Activated CD4-positive, alpha-beta T cell treated with anti-CD3 and anti-CD28 coated beads for 36 hours (primary cell): Measurements from ENCODE around the gene SLCO2A1. TPM values are rescaled to one million over a fixed set of nuclear protein-coding genes. Genes with fewer than 3 reads are reported as not detected.
A peak's percentile ranks its signal among the peaks of the same experiment; 100 is the strongest.

Source experiments
- ATAC-seq: fragments of 200-7000 bp; cut with Tn5 transposase; one replicate; pipeline ENCODE4 v1.10.0; 2021; ENCODE audit warnings: mild to moderate bottlenecking, moderate library complexity
- CTCF ChIA-PET: fragments of 350-600 bp; sonication (Branson Sonifier 250); formaldehyde crosslinking; loops from one replicate; lab custom pipeline; 2021; ENCODE audit warnings: antibody characterized with exemption; lab: Charles Lee
- POLR2A ChIA-PET: fragments of 350-600 bp; sonication (Branson Sonifier 250); formaldehyde crosslinking; loops from one replicate; lab custom pipeline; 2021; ENCODE audit warnings: antibody characterized with exemption, inconsistent platforms; lab: Charles Lee
- DNase-seq: peaks from one replicate; pipeline ENCODE4 v3.0.0-alpha.2; 2020
- H3K27ac Mint-ChIP-seq: one replicate; pipeline ENCODE4 v1.8.0; 2021; ENCODE audit warnings: mixed read lengths
- H3K27me3 Mint-ChIP-seq: one replicate; pipeline ENCODE4 v1.8.0; 2021; ENCODE audit warnings: mixed read lengths
- H3K36me3 Mint-ChIP-seq: one replicate; pipeline ENCODE4 v1.8.0; 2021; ENCODE audit warnings: low read depth, mixed read lengths
- H3K4me1 Mint-ChIP-seq: one replicate; pipeline ENCODE4 v1.8.0; 2021; ENCODE audit warnings: mixed read lengths
- H3K4me3 Mint-ChIP-seq: one replicate; pipeline ENCODE4 v1.8.0; 2021; ENCODE audit warnings: mild to moderate bottlenecking, moderate library complexity, mixed read lengths
- H3K9me3 Mint-ChIP-seq: one replicate; pipeline ENCODE4 v1.8.0; 2021; ENCODE audit warnings: low read depth, mixed read lengths
- intact Hi-C, 2 experiments: fragments of 100-400 bp; cut with DNase I in 1 of 2; cut with micrococcal nuclease in 1 of 2; formaldehyde crosslinking; loops; one replicate each; pipeline versions ENCODE4 v1.14.2 to v1.15.1; 2022 to 2024; cut with DNase I, micrococcal nuclease
- total RNA-seq, 2 experiments: library from RNA; stranded (reverse); gene quantifications; one replicate each; pipeline ENCODE4 v1.2.3, GENCODE V29; 2021

SLCO2A1 gene
- total RNA-seq, 2 experiments from 2014 or later = not detected

DNA sequence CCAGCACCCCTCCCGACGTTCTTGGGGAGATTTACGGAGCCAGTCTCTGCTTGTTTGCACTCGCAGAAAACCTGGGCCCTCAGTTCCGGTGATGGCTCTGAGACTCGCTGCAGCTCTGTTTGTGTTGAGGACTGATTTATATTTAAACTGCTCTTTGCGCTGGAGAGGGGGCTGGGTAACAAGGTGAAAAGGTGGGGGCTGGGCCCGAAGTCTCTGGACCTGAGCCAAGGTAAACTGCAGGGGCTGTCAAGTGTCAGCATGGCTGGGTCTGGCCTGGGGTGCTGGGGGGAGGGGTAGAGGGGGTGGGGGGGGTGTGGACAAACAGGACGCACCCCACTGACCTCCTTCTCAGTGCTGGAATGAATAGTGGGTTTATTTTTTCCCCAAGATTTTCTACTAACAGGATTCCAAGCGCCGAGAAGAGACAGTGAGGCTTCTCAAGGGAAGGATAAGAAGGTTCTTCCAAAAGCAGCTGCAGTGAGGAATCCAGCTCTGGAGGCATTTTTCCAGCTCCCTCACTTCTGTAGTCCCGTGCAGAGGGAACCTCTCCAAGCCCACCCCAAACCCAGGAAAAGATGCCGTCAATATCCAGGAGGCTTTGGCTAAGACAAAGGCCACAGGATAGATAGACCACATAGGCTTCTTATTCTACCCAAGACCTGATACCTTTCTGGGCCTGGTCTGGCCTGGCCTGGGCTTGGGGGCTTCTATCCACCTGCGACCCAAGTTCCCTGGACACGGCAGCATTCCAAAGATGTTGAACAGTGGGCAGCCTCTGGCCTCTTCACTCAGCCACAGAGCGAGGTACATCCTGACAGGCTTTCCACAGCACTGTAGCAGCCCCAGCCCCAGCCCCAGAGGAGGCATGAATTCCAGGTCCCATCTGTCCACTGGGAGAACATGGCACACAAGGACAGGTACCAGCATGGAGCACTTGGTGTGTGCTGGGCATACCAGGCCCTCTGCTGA lies 938 bp upstream of the SLCO2A1 start:
- DNase-seq (no peak), ATAC-seq (peak; percentile 16)
- peaks cover 34% of the 10 kb centered on the region for H3K27me3 Mint-ChIP-seq
- ChIA-PET CTCF (interaction anchor here (0.7 kb wide), 1 partner anchor 52 kb away, joined by 4 read pairs; no protein-coding TSS in a partner anchor), POLR2A (no interaction called here)
- H3K4me1 Mint-ChIP-seq = peaks cover 2% of the 10 kb centered on the region
- no peak overlapping the region for H3K27ac Mint-ChIP-seq
- no peaks in the 10 kb centered on the region for H3K36me3 Mint-ChIP-seq
- no peaks in the 10 kb centered on the region for H3K9me3 Mint-ChIP-seq
- intact Hi-C loops = no loop called here
- H3K4me3 Mint-ChIP-seq = peak overlapping the region; percentile 7

DNA sequence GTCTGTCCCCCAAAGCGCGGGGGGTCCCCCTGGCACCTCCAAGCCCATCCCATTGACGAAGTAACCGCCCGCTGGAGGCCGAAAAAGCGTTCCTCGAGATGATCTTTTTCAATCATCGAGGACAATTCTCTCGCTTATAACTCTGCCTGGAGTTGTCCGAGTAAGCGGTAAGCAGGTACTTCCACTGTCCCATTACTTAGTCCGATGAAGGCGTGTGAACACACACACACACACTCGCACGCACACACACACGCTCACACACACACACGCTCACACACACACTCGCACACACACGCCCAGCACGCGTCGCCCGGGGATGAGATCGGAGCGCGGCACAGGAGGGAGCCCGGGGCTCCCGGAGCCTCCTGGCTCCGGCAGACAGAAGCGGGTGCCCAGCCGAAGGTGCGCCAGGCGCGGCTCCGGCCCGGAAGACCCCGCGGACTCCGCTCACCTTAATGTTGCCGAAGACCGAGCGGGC lies 430 bp downstream of the SLCO2A1 start:
- H3K27me3 Mint-ChIP-seq = peaks cover 37% of the 10 kb centered on the region
- peak; percentile 49 for ATAC-seq
- CTCF ChIA-PET = no interaction called here
- POLR2A ChIA-PET = no interaction called here
- no peaks in the 10 kb centered on the region for H3K36me3 Mint-ChIP-seq
- intact Hi-C loops = no loop called here
- no peaks in the 10 kb centered on the region for H3K9me3 Mint-ChIP-seq
- H3K4me1 Mint-ChIP-seq = peaks cover 2% of the 10 kb centered on the region
- H3K27ac Mint-ChIP-seq = peak overlapping the region; percentile 26
- H3K4me3 Mint-ChIP-seq = peak overlapping the region; percentile 56
- peak; percentile 15 for DNase-seq

- peaks cover 36% of the 10 kb centered on the region for H3K27me3 Mint-ChIP-seq
- H3K27ac Mint-ChIP-seq = no peak overlapping the region
- H3K4me3 Mint-ChIP-seq = no peak overlapping the region
- peaks cover 2% of the 10 kb centered on the region for H3K4me1 Mint-ChIP-seq
- ChIA-PET POLR2A (no interaction called here), CTCF (interaction anchor here (0.7 kb wide), 1 partner anchor 17 kb away, joined by 3 read pairs; no protein-coding TSS in a partner anchor)
- DNase-seq (no peak), ATAC-seq (no peak)
- no peaks in the 10 kb centered on the region for H3K36me3 Mint-ChIP-seq
- intact Hi-C loops = no loop called here
- H3K9me3 Mint-ChIP-seq = no peaks in the 10 kb centered on the region
Observed at GRCh38 chr3:134028486-134029255, 1.1 kb downstream of the SLCO2A1 start.

DNA sequence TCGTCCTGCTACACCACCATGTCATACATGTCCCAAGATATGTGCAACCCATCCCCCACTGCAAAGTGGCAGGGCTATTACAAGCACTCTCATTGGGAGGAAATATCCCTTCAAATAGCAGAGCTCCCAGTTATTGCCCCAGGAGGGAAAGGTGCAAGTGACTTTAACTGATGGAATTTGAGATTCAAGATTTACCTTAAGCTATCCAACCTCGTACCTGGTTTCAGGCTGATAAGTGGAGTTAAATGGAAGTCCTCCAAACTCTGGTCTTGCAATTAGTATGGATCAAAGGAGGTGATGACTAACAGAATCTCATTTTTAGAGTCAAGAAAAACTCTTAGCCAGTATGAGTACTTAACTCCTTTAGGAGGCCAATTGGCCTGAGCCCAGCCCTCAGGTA lies 2.1 kb downstream of the SLCO2A1 start:
- POLR2A ChIA-PET = no interaction called here
- CTCF ChIA-PET = interaction anchor here (0.7 kb wide), 1 partner anchor 18 kb away, joined by 3 read pairs; no protein-coding TSS in a partner anchor
- DNase-seq (no peak), ATAC-seq (no peak)
- H3K9me3 Mint-ChIP-seq = no peaks in the 10 kb centered on the region
- H3K36me3 Mint-ChIP-seq = no peaks in the 10 kb centered on the region
- no peak overlapping the region for H3K4me3 Mint-ChIP-seq
- no peak overlapping the region for H3K27ac Mint-ChIP-seq
- H3K27me3 Mint-ChIP-seq = peaks cover 28% of the 10 kb centered on the region
- intact Hi-C loops = no loop called here
- H3K4me1 Mint-ChIP-seq = peaks cover 2% of the 10 kb centered on the region

- Mint-ChIP-seq H3K27ac (no peak overlapping the region), H3K9me3 (no peaks in the 10 kb centered on the region), H3K4me3 (no peak overlapping the region), H3K4me1 (no peaks in the 10 kb centered on the region), H3K36me3 (no peaks in the 10 kb centered on the region), H3K27me3 (peaks cover 3% of the 10 kb centered on the region)
- no peak for ATAC-seq
- ChIA-PET CTCF (no interaction called here), POLR2A (no interaction called here)
- intact Hi-C loops = no loop called here
- no peak for DNase-seq
Observed at GRCh38 chr3:134020135-134020680, 9.5 kb downstream of the SLCO2A1 start.

GRCh38 chr3:134018850-134019249 lies 10.9 kb downstream of the SLCO2A1 start:
- peaks cover 3% of the 10 kb centered on the region for H3K27me3 Mint-ChIP-seq
- H3K27ac Mint-ChIP-seq = no peak overlapping the region
- ChIA-PET CTCF (interaction anchor here (0.7 kb wide), 2 partner anchors 16 to 39 kb away, joined by 3 read pairs; no protein-coding TSS in a partner anchor), POLR2A (no interaction called here)
- no peak overlapping the region for H3K4me3 Mint-ChIP-seq
- intact Hi-C loops = no loop called here
- H3K36me3 Mint-ChIP-seq = no peaks in the 10 kb centered on the region
- H3K4me1 Mint-ChIP-seq = no peaks in the 10 kb centered on the region
- no peaks in the 10 kb centered on the region for H3K9me3 Mint-ChIP-seq
- no peak for ATAC-seq
- DNase-seq = no peak

- ChIA-PET CTCF (interaction anchor here (0.7 kb wide), 3 partner anchors 16 to 66 kb away, joined by 3 read pairs; no protein-coding TSS in a partner anchor), POLR2A (no interaction called here)
- Mint-ChIP-seq H3K27me3 (peaks cover 3% of the 10 kb centered on the region), H3K4me3 (no peak overlapping the region), H3K27ac (no peak overlapping the region), H3K4me1 (no peaks in the 10 kb centered on the region), H3K36me3 (no peaks in the 10 kb centered on the region), H3K9me3 (no peaks in the 10 kb centered on the region)
- DNase-seq = no peak
- intact Hi-C loops = no loop called here
- ATAC-seq = no peak
Observed at GRCh38 chr3:134018406-134018805, 11.3 kb downstream of the SLCO2A1 start.

- ATAC-seq (no peak), DNase-seq (no peak)
- ChIA-PET CTCF (no interaction called here), POLR2A (no interaction called here)
- Mint-ChIP-seq H3K27me3 (peaks cover 3% of the 10 kb centered on the region), H3K36me3 (no peaks in the 10 kb centered on the region), H3K4me3 (no peak overlapping the region), H3K9me3 (no peaks in the 10 kb centered on the region), H3K4me1 (no peaks in the 10 kb centered on the region), H3K27ac (no peak overlapping the region)
- intact Hi-C loops = no loop called here
Observed at GRCh38 chr3:134017490-134017889, 12.2 kb downstream of the SLCO2A1 start.

- Mint-ChIP-seq H3K4me3 (no peak overlapping the region), H3K4me1 (no peaks in the 10 kb centered on the region), H3K27me3 (peaks cover 7% of the 10 kb centered on the region), H3K36me3 (no peaks in the 10 kb centered on the region), H3K27ac (no peak overlapping the region), H3K9me3 (no peaks in the 10 kb centered on the region)
- CTCF ChIA-PET = no interaction called here
- intact Hi-C loops = no loop called here
- DNase-seq (no peak), ATAC-seq (no peak)
- POLR2A ChIA-PET = no interaction called here
Observed at GRCh38 chr3:134014270-134014669, 15.5 kb downstream of the SLCO2A1 start.

DNA sequence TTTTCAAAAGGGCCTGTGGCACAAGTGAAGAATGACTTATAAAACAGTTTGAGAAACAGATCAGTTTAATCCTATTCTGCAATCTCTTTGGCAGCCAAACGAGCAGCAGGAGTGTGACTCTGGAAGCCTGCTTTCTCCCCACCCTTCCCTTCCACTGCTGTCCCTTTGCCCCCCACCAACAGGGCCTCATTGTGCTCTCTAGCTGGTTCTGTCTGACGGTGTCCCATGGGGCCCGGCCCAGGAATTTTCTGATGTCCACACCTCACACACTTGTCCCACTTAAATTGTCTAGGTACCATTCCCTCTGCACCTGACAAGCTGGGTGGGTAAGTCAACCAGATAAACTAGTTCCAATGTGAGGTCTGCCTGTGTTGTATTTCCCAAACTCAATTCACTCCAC lies 16.4 kb downstream of the SLCO2A1 start:
- peaks cover 10% of the 10 kb centered on the region for H3K27me3 Mint-ChIP-seq
- intact Hi-C loops = no loop called here
- POLR2A ChIA-PET = no interaction called here

GRCh38 chr3:134009345-134010000 lies 20.3 kb downstream of the SLCO2A1 start:
- ChIA-PET POLR2A (no interaction called here), CTCF (no interaction called here)
- Mint-ChIP-seq H3K27ac (no peak overlapping the region), H3K27me3 (peaks cover 15% of the 10 kb centered on the region), H3K9me3 (no peaks in the 10 kb centered on the region), H3K4me3 (no peak overlapping the region), H3K4me1 (no peaks in the 10 kb centered on the region), H3K36me3 (no peaks in the 10 kb centered on the region)
- intact Hi-C loops = no loop called here
- ATAC-seq (no peak), DNase-seq (no peak)

More for the DNA sequence above, 16.4 kb downstream of the SLCO2A1 start:
- Mint-ChIP-seq H3K27ac (no peak overlapping the region), H3K4me3 (no peak overlapping the region), H3K36me3 (no peaks in the 10 kb centered on the region), H3K9me3 (no peaks in the 10 kb centered on the region), H3K4me1 (no peaks in the 10 kb centered on the region)
- CTCF ChIA-PET = no interaction called here
- ATAC-seq (no peak), DNase-seq (no peak)
